OCI-LY7 (cell line): Measurements from ENCODE around the gene CLCN4. TPM values are rescaled to one million over a fixed set of nuclear protein-coding genes. Genes with fewer than 3 reads are reported as not detected.

Experiments used
- BruUV-seq: library from RNA; stranded (reverse); fragments of 400-500 nt; replicated peaks from 2 replicates; lab custom pipeline; 2021; lab: Mats Ljungman, UMichigan
- CTCF ChIA-PET: fragments of 300-600 bp; sonication (Branson Sonifier 250); formaldehyde crosslinking; loops from one replicate; lab custom pipeline; 2022; ENCODE audit warnings: antibody characterized with exemption; ENCODE audit not compliant: unreplicated experiment; lab: Charles Lee
- POLR2A ChIA-PET: fragments of 300-600 bp; sonication (Branson Sonifier 250); formaldehyde crosslinking; loops from one replicate; lab custom pipeline; 2022; ENCODE audit warnings: antibody characterized with exemption; lab: Charles Lee
- DNase-seq: peaks from one replicate; pipeline ENCODE4 v3.0.0-alpha.2; 2015; ENCODE audit warnings: low spot score
- H2AFZ ChIP-seq: fragments of 200-600 bp; sonication (generic), shearing (Covaris generic); 2 replicates; pipeline ENCODE4 v1.6.1; 2014; ENCODE audit warnings: mild to moderate bottlenecking, antibody characterized with exemption, low read length, moderate library complexity
- H3K27ac ChIP-seq: fragments of 200-600 bp; sonication (generic); 2 replicates; pipeline ENCODE4 v1.5.1; 2014; ENCODE audit warnings: mixed run types, low read depth, mild to moderate bottlenecking, moderate library complexity, low read length, inconsistent platforms; ENCODE audit not compliant: poor library complexity, severe bottlenecking
- H3K36me3 ChIP-seq: fragments of 200-600 bp; sonication (generic); 2 replicates; pipeline ENCODE4 v1.6.1; 2014; ENCODE audit warnings: mild to moderate bottlenecking, antibody characterized with exemption, low read length, moderate library complexity, mixed read lengths; ENCODE audit not compliant: insufficient read depth
- H3K4me1 ChIP-seq: fragments of 200-600 bp; sonication (generic); 2 replicates; pipeline ENCODE4 v1.5.1; 2014; ENCODE audit warnings: mild to moderate bottlenecking, low read length; ENCODE audit not compliant: insufficient read depth, poor library complexity, severe bottlenecking
- H3K4me2 ChIP-seq: fragments of 200-600 bp; sonication (generic); 2 replicates; pipeline ENCODE4 v1.6.1; 2014; ENCODE audit warnings: mild to moderate bottlenecking, low read length
- H3K4me3 ChIP-seq: fragments of 200-600 bp; sonication (generic); 2 replicates; pipeline ENCODE4 v1.5.1; 2014; ENCODE audit warnings: mild to moderate bottlenecking, low read depth, low read length; ENCODE audit not compliant: poor library complexity, severe bottlenecking
- H3K79me2 ChIP-seq: fragments of 200-600 bp; sonication (generic); 2 replicates; pipeline ENCODE4 v1.6.1; 2016; ENCODE audit warnings: low read depth, mild to moderate bottlenecking, low read length, moderate library complexity, mixed read lengths; ENCODE audit not compliant: insufficient read depth
- H3K9me2 ChIP-seq: fragments of 200-600 bp; sonication (generic); 2 replicates; pipeline ENCODE4 v1.6.1; 2016; ENCODE audit warnings: mild to moderate bottlenecking, low read length, mixed read lengths; ENCODE audit not compliant: insufficient read depth
- H3K9me3 ChIP-seq: fragments of 200-600 bp; sonication (generic); 2 replicates; pipeline ENCODE4 v1.6.1; 2014; ENCODE audit warnings: mild to moderate bottlenecking, mixed run types, low read length, mixed read lengths
- H4K20me1 ChIP-seq: fragments of 200-600 bp; sonication (generic); 2 replicates; pipeline ENCODE4 v1.6.1; 2014; ENCODE audit warnings: mild to moderate bottlenecking, antibody characterized with exemption, low read length, moderate library complexity, mixed read lengths; ENCODE audit not compliant: insufficient read depth
- CTCF ChIP-seq: fragments of 200-600 bp; sonication (generic); conservative IDR thresholded peaks from 2 replicates; pipeline ENCODE4 v1.5.1; 2014; ENCODE audit warnings: mild to moderate bottlenecking, antibody characterized with exemption, low read length, moderate library complexity, mixed read lengths
- EZH2phosphoT487 ChIP-seq: fragments of 200-600 bp; sonication (generic); IDR thresholded peaks from 2 replicates; pipeline ENCODE4 v1.6.1; 2018; ENCODE audit warnings: low read depth, borderline replicate concordance, mild to moderate bottlenecking, mixed run types, antibody characterized with exemption, low read length, moderate library complexity, mixed read lengths
- intact Hi-C: fragments of 100-400 bp; cut with micrococcal nuclease; formaldehyde crosslinking; loops from one replicate; pipeline ENCODE4 v1.10.0; 2022; ENCODE audit not compliant: unreplicated experiment
- total RNA-seq, 2 experiments: library from RNA; depleted of rRNA in 1 of 2; stranded (reverse); fragments of >200 nt in 1 of 2; shearing (Covaris generic) in 1 of 2; gene quantifications; 2 replicates each; pipeline ENCODE4 v1.2.3, GENCODE V29; 2014 to 2022

The CLCN4 gene
- total RNA-seq, 2 experiments from 2014 or later: 7.8 to 9.7 TPM

- Histone ChIP-seq H3K4me2 (peak overlapping the region; percentile 72), H4K20me1 (no peaks in the 10 kb centered on the region), H3K9me3 (no peaks in the 10 kb centered on the region), H3K79me2 (peaks cover 43% of the 10 kb centered on the region; the same call in 1 of the 2 replicates), H2AFZ (no peak overlapping the region), H3K27ac (peak overlapping the region; percentile 100), H3K9me2 (no peaks in the 10 kb centered on the region), H3K4me1 (peaks cover 95% of the 10 kb centered on the region), H3K4me3 (peak overlapping the region; percentile 60), H3K36me3 (peaks cover 31% of the 10 kb centered on the region; the same call in 1 of the 2 replicates)
- ChIA-PET CTCF (interaction anchor here (1.1 to 1.6 kb wide), 2 partner anchors 10 to 34 kb away, joined by 3 to 5 read pairs; no protein-coding TSS in a partner anchor), POLR2A (interaction anchor here (0.6 to 8.1 kb wide), 8 partner anchors 10 to 1469 kb away, joined by 3 to 77 read pairs (median 4); no protein-coding TSS in a partner anchor)
- DNase-seq: peak; percentile 89
- TF ChIP-seq CTCF (no peak), EZH2phosphoT487 (no peak)
- no TSS peak for BruUV-seq
- intact Hi-C loops: loop anchor here (2.0 kb wide), 2 partner anchors 13 to 29 kb away; no protein-coding TSS in a partner anchor
Measured at GRCh38 chrX:10111364-10112148, 45.2 kb upstream of the CLCN4 start.

GRCh38 chrX:10112510-10112909, 44.3 kb upstream of the CLCN4 start:
- BruUV-seq: no TSS peak
- Histone ChIP-seq H2AFZ (no peak overlapping the region), H3K36me3 (peaks cover 41% of the 10 kb centered on the region; the same call in 1 of the 2 replicates), H3K9me3 (no peaks in the 10 kb centered on the region), H3K9me2 (no peaks in the 10 kb centered on the region), H3K4me3 (peak overlapping the region; percentile 60), H3K4me1 (peaks cover 96% of the 10 kb centered on the region), H3K4me2 (peak overlapping the region; percentile 72), H4K20me1 (no peaks in the 10 kb centered on the region), H3K79me2 (peaks cover 41% of the 10 kb centered on the region; the same call in 1 of the 2 replicates), H3K27ac (peak overlapping the region; percentile 100)
- ChIA-PET CTCF (no interaction called here), POLR2A (interaction anchor here (0.6 to 8.1 kb wide), 8 partner anchors 8 to 1427 kb away, joined by 3 to 77 read pairs (median 4); no protein-coding TSS in a partner anchor)
- peak; percentile 82 for DNase-seq
- intact Hi-C loops: loop anchor here (2.0 kb wide), 1 partner anchor 14 kb away; no protein-coding TSS in a partner anchor
- TF ChIP-seq CTCF: no peak
- no peak for TF ChIP-seq EZH2phosphoT487
